ENCODE data around the gene NIM1K.

DNA sequence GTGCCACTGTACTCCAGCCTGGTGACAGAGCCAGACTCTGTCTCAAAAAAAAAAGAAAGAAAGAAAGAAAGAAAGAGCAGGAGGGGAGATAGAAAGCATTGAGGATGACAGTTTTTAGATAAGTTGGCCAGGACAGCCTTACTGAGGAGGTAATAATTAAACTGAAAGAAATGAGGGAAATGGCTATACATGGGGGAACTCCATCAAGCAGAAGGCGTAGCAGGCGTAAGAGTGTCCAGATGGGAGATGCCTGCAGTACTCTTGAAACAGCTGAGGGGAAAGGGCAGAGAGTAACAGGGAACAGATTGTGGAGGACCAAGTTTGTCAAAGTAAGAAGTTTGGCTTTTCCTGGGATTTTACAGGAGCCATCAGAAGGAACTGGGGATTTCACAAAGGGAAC lies 63.7 kb downstream of the NIM1K start:
- TF ChIP-seq, protein P1, sequence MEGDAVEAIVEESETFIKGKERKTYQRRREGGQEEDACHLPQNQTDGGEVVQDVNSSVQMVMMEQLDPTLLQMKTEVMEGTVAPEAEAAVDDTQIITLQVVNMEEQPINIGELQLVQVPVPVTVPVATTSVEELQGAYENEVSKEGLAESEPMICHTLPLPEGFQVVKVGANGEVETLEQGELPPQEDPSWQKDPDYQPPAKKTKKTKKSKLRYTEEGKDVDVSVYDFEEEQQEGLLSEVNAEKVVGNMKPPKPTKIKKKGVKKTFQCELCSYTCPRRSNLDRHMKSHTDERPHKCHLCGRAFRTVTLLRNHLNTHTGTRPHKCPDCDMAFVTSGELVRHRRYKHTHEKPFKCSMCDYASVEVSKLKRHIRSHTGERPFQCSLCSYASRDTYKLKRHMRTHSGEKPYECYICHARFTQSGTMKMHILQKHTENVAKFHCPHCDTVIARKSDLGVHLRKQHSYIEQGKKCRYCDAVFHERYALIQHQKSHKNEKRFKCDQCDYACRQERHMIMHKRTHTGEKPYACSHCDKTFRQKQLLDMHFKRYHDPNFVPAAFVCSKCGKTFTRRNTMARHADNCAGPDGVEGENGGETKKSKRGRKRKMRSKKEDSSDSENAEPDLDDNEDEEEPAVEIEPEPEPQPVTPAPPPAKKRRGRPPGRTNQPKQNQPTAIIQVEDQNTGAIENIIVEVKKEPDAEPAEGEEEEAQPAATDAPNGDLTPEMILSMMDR (IDR thresholded peaks at IDR 0.05 in 8 of 11, conservative IDR thresholded peaks at IDR 0.05 in 3 of 11), result no peak
- TF ChIP-seq POLR2AphosphoS5 (IDR thresholded peaks at IDR 0.05), result no peak
- TF ChIP-seq POLR2A (IDR thresholded peaks at IDR 0.05), result no peak
